GM12873 (cell line): ENCODE results near the gene MYO1C.
A peak's percentile ranks its signal among the peaks of the same experiment; 100 is the strongest.

Experiments
- TF ChIP-seq, protein P1 (sequence below): IDR thresholded peaks from 2 replicates; pipeline ENCODE4 v1.5.1; 2012; ENCODE audit warnings: low read depth, mild to moderate bottlenecking, moderate library complexity, low read length, control low read depth; ENCODE audit not compliant: insufficient read depth; ENCODE audit errors: missing control alignments

MYO1C gene

GRCh38 chr17:1515640-1516387 is 23.3 kb upstream of the MYO1C start:
- TF ChIP-seq, protein P1, sequence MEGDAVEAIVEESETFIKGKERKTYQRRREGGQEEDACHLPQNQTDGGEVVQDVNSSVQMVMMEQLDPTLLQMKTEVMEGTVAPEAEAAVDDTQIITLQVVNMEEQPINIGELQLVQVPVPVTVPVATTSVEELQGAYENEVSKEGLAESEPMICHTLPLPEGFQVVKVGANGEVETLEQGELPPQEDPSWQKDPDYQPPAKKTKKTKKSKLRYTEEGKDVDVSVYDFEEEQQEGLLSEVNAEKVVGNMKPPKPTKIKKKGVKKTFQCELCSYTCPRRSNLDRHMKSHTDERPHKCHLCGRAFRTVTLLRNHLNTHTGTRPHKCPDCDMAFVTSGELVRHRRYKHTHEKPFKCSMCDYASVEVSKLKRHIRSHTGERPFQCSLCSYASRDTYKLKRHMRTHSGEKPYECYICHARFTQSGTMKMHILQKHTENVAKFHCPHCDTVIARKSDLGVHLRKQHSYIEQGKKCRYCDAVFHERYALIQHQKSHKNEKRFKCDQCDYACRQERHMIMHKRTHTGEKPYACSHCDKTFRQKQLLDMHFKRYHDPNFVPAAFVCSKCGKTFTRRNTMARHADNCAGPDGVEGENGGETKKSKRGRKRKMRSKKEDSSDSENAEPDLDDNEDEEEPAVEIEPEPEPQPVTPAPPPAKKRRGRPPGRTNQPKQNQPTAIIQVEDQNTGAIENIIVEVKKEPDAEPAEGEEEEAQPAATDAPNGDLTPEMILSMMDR: peak; percentile 72

GRCh38 chr17:1512351-1512750 is 19.9 kb upstream of the MYO1C start:
- TF ChIP-seq, protein P1: no peak

DNA sequence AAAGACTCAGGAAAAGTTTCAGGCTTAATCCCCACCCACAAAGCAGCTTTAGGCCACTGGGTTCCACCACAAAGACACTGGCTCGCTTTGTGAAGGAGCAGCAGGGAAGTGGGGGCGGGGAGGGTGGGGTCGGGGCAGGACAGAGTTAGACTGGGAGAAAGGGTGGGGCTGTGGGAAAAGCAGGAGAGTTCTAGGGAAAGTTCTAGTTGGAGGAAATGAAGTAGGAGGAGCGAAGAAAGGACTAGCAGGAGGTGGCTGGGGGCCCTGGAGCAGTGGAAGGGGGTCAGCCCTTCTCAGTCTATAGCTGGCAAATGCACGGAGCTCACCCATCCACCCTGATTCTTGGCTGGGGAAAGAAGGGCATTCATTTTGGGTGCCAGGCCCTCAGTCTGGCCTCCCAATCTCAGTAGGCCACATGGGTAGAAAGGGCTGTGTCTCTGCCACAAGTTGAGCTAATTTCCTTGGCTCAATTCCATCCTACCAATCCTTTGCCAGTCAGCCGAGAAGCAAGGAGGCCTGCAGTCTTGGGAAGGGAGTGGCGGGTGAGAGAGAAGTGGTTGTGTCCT is 19.4 kb upstream of the MYO1C start:
- TF ChIP-seq, protein P1: no peak

DNA sequence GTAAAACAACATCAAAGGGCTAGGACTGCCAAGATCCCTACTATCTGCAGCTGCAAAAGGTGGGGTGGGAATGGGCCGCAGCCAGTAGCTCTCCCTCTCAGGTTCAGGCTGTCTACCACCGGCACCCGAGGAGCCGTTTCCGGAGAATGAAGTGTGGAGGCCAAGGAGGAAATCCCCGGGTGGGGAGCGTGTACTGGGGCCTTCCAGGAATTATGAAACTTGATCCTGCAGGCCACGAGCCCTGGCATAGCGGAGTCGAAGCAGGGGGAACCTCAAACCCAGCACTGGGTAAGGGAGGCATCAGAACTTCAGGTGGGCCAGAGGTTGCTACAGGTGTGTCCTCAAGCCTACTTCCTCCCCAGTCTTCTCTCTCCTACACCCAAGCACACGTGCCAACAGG is 18.8 kb upstream of the MYO1C start:
- TF ChIP-seq, protein P1: no peak

DNA sequence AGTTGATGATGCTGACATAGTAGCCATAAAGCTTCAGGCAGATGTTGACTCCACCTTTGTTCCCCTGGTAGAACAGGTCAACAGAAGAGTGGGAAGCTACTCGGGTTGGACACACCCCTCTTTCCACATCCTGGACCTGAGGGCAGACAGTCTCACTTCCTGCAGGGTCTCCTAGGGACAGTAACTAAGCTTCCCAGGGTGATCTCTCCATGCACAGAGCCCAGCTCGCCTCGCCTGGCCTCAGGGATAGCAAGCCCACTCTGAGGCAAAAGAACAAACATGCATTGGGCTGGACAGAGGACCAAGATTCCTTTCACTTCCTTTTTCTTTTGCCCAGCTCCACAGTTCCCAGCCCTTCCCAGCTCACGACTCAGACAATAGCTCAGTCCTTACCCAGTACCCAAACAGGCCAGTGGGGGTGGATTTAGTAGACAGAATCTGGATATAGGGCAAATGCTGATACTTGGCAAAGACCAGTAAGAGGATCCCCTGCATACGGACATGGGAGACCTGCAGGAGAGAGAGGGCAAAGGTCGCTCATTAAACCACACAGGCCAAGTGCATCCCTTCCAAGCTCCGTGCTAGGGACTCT is 16.9 kb upstream of the MYO1C start:
- TF ChIP-seq, protein P1: no peak

- TF ChIP-seq, protein P1: no peak
Measured at GRCh38 chr17:1506649-1507267, 14.3 kb upstream of the MYO1C start.

- TF ChIP-seq, protein P1: no peak
Measured at GRCh38 chr17:1505586-1505985, 13.1 kb upstream of the MYO1C start.
